ENCODE data around the gene SPRR2G. TPM values are rescaled to one million over a fixed set of nuclear protein-coding genes. Genes with fewer than 3 reads are reported as not detected.
"Not testable (repeated sequence)": the region's sequence is repeated elsewhere in the genome, so short reads cannot be mapped to it uniquely, and the experiment has no call there.

The SPRR2G gene
- total RNA-seq, 4 donors from 2014 or later = not detected

GRCh38 chr1:153133743-153134142, 16.9 kb downstream of the SPRR2G start:
- no peak for DNase-seq (ENCODE audit: low spot score)
- ATAC-seq (ENCODE audit: low FRiP score) = no peak
- TF ChIP-seq CTCF (IDR thresholded peaks at IDR 0.05) = no peak

- no peak for ATAC-seq (ENCODE audit: low FRiP score)
- no peak for DNase-seq (ENCODE audit: low spot score)
- no peak for TF ChIP-seq CTCF (IDR thresholded peaks at IDR 0.05)
Observed at GRCh38 chr1:153133267-153133666, 17.4 kb downstream of the SPRR2G start.

GRCh38 chr1:153128688-153129087, 22.0 kb downstream of the SPRR2G start:
- not testable (repeated sequence) for DNase-seq (ENCODE audit: low spot score); ATAC-seq (ENCODE audit: low FRiP score)

- no peak for ATAC-seq (ENCODE audit: low FRiP score)
- no peak for TF ChIP-seq CTCF (IDR thresholded peaks at IDR 0.05)
- no peak for DNase-seq (ENCODE audit: low spot score)
Observed at GRCh38 chr1:153127296-153127695, 23.4 kb downstream of the SPRR2G start.

- TF ChIP-seq CTCF (IDR thresholded peaks at IDR 0.05) = no peak
- no peak for ATAC-seq (ENCODE audit: low FRiP score)
- no peak for DNase-seq (ENCODE audit: low spot score)
Observed at GRCh38 chr1:153125536-153125935, 25.2 kb downstream of the SPRR2G start.

GRCh38 chr1:153123793-153124192, 26.9 kb downstream of the SPRR2G start:
- ATAC-seq (ENCODE audit: low FRiP score) = not testable (repeated sequence)

GRCh38 chr1:153122831-153123421, 27.8 kb downstream of the SPRR2G start:
- ATAC-seq (ENCODE audit: low FRiP score) = peak; percentile 70
- no peak for TF ChIP-seq CTCF (IDR thresholded peaks at IDR 0.05)
- DNase-seq (ENCODE audit: low spot score) = no peak

More at GRCh38 chr1:153123793-153124192, 26.9 kb downstream of the SPRR2G start:
- DNase-seq (ENCODE audit: low spot score) = not testable (repeated sequence)

- DNase-seq (ENCODE audit: low spot score) (no peak), ATAC-seq (ENCODE audit: low FRiP score) (no peak)
- no peak for TF ChIP-seq CTCF (IDR thresholded peaks at IDR 0.05)
Observed at GRCh38 chr1:153120945-153121344, 29.7 kb downstream of the SPRR2G start.
